Chondrocyte (in vitro differentiated cells): ENCODE measurements around the gene CHRNA10. TPM values are rescaled to one million over a fixed set of nuclear protein-coding genes. Genes with fewer than 3 reads are reported as not detected.

Source experiments
- DNase-seq: peaks from one replicate; pipeline ENCODE4 v3.0.0; 2021; ENCODE audit warnings: mixed read lengths, low spot score
- H3K27ac Mint-ChIP-seq: one replicate; pipeline ENCODE4 v1.8.0; 2021; ENCODE audit warnings: mild to moderate bottlenecking, moderate library complexity, mixed read lengths; ENCODE audit not compliant: unreplicated experiment
- H3K27me3 Mint-ChIP-seq: 2 replicates; pipeline ENCODE4 v1.8.0; 2021; ENCODE audit warnings: low read depth, mixed read lengths
- H3K36me3 Mint-ChIP-seq: 2 replicates; pipeline ENCODE4 v1.8.0; 2021; ENCODE audit warnings: low read depth, mixed read lengths
- H3K4me1 Mint-ChIP-seq: 2 replicates; pipeline ENCODE4 v1.8.0; 2021; ENCODE audit warnings: low read depth, mild to moderate bottlenecking, mixed read lengths
- H3K4me3 Mint-ChIP-seq: one replicate; pipeline ENCODE4 v1.8.0; 2021; ENCODE audit warnings: mild to moderate bottlenecking, moderate library complexity, mixed read lengths; ENCODE audit not compliant: unreplicated experiment
- H3K9me3 Mint-ChIP-seq: 2 replicates; pipeline ENCODE4 v1.8.0; 2021; ENCODE audit warnings: low read depth, mixed read lengths
- CTCF ChIP-seq: fragments of 200-600 bp; sonication (generic); IDR thresholded peaks from 2 replicates; pipeline ENCODE4 v1.5.0; 2021; ENCODE audit warnings: antibody characterized with exemption, mild to moderate bottlenecking, moderate library complexity
- total RNA-seq: library from RNA; stranded (reverse); gene quantifications from 3 replicates; pipeline ENCODE4 v1.2.1, GENCODE V29; 2021

Gene CHRNA10
- total RNA-seq, 1 donor from 2014 or later, result 0.75 TPM

- no peak overlapping the region for H3K27ac Mint-ChIP-seq
- TF ChIP-seq CTCF, result no peak
- H3K36me3 Mint-ChIP-seq, result peaks cover 2% of the 10 kb centered on the region
- peak; percentile 7 for DNase-seq
- H3K27me3 Mint-ChIP-seq, result peaks cover 8% of the 10 kb centered on the region
- peaks cover 8% of the 10 kb centered on the region for H3K4me1 Mint-ChIP-seq
- no peak overlapping the region for H3K4me3 Mint-ChIP-seq
- H3K9me3 Mint-ChIP-seq, result peaks cover 3% of the 10 kb centered on the region
Measured at GRCh38 chr11:3631331-3631730, 39.9 kb downstream of the CHRNA10 start.

- no peaks in the 10 kb centered on the region for H3K36me3 Mint-ChIP-seq
- H3K4me3 Mint-ChIP-seq, result no peak overlapping the region
- no peak for TF ChIP-seq CTCF
- peaks cover 8% of the 10 kb centered on the region for H3K4me1 Mint-ChIP-seq
- peak overlapping the region; percentile 80 for H3K27ac Mint-ChIP-seq
- peak; percentile 25 for DNase-seq
- H3K9me3 Mint-ChIP-seq, result no peaks in the 10 kb centered on the region
- H3K27me3 Mint-ChIP-seq, result no peaks in the 10 kb centered on the region
Measured at GRCh38 chr11:3627291-3627690, 43.9 kb downstream of the CHRNA10 start.

GRCh38 chr11:3626250-3626960 is 44.8 kb downstream of the CHRNA10 start:
- no peaks in the 10 kb centered on the region for H3K9me3 Mint-ChIP-seq
- H3K4me1 Mint-ChIP-seq, result peaks cover 8% of the 10 kb centered on the region

GRCh38 chr11:3623767-3624458 is 47.3 kb downstream of the CHRNA10 start:
- TF ChIP-seq CTCF, result no peak
- H3K4me3 Mint-ChIP-seq, result no peak overlapping the region
- H3K9me3 Mint-ChIP-seq, result no peaks in the 10 kb centered on the region
- no peaks in the 10 kb centered on the region for H3K36me3 Mint-ChIP-seq
- peaks cover 8% of the 10 kb centered on the region for H3K4me1 Mint-ChIP-seq
- peak; percentile 20 for DNase-seq
- H3K27ac Mint-ChIP-seq, result no peak overlapping the region
- H3K27me3 Mint-ChIP-seq, result no peaks in the 10 kb centered on the region

More at GRCh38 chr11:3626250-3626960, 44.8 kb downstream of the CHRNA10 start:
- peak; percentile 59 for DNase-seq
- Mint-ChIP-seq H3K27ac (no peak overlapping the region), H3K4me3 (no peak overlapping the region), H3K36me3 (no peaks in the 10 kb centered on the region), H3K27me3 (no peaks in the 10 kb centered on the region)
- no peak for TF ChIP-seq CTCF

DNA sequence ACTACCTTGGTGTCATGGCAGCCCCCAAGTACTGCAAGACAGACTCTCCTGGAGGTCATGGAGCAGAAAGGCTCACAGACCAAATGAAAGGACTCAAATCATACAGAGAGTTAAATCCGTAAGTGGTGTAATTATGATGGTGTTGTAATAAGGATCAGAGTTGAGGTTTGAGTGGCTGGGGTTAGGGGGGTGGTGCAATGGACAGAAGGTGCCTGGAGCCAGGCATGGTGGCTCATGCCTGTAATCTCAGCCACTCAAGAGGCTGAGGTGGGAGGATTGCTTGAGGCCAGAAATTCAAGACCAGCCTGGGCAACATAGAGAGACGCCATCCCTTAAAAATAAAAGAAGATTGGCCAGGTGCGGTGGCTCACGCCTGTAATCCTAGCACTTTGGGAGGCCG is 48.1 kb downstream of the CHRNA10 start:
- no peak for TF ChIP-seq CTCF
- no peak overlapping the region for H3K27ac Mint-ChIP-seq
- peak; percentile 17 for DNase-seq
- H3K27me3 Mint-ChIP-seq, result no peaks in the 10 kb centered on the region
- no peaks in the 10 kb centered on the region for H3K36me3 Mint-ChIP-seq
- no peaks in the 10 kb centered on the region for H3K9me3 Mint-ChIP-seq
- no peak overlapping the region for H3K4me3 Mint-ChIP-seq
- H3K4me1 Mint-ChIP-seq, result peaks cover 8% of the 10 kb centered on the region
